ENCODE results near the gene TEX52.

GRCh38 chr12:2879853-2880252 is 23.0 kb upstream of the TEX52 start:
- TF ChIP-seq CTCF (IDR thresholded peaks at IDR 0.05) = no peak
- TF ChIP-seq POLR2AphosphoS5 (IDR thresholded peaks at IDR 0.05) = no peak
- TF ChIP-seq POLR2A (IDR thresholded peaks at IDR 0.05) = no peak

All from suprapubic skin (tissue), 4 donors.